NCI-H2196 (cell line): Measurements from ENCODE around the gene CCDC88A.

Experiments used
- DNase-seq: peaks from one replicate; lab custom pipeline; 2025; ENCODE audit not compliant: unreplicated experiment; lab: John Stamatoyannopoulos, UW

The CCDC88A gene

GRCh38 chr2:55425431-55425831 is 5.8 kb upstream of the CCDC88A start:
- no peak for DNase-seq

GRCh38 chr2:55422876-55423665 is 3.4 kb upstream of the CCDC88A start:
- no peak for DNase-seq

DNA sequence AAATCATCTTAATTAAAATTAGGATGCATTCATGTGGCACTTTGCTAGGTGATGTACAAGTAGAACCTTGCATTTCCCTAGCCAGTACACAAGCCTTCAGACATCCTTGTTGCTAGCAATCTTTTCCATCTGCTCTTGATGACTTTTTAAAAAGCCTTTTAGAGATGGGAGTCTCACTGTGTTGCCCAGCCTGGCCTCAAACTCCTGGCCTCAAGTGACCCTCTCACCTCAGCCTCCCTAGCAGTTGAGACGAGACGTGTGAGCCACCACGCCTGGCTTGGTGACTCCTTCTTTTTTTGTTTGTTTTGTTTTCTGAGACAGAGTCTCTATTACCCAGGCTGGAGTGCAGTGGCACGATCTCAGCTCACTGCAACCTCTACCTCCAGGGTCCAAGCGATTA is 1.7 kb upstream of the CCDC88A start:
- DNase-seq = no peak

DNA sequence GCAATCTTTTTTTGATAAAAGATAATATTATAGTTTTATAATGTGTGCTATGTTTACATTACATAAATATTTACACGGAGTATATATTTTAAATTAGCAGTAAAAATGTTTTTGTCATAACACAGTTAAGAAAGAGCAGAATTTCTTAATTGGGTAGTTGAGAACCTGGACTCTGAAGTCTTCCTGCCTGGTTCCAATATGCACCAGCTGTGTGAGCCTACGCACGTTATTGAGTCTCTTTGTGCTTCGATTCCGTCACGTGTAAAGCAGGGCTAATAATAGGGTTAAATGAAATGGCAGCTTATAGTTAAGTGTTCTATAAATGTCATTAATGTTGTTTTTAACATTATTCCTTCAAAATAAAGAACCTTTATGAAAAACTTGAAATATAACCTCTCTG is 1.2 kb upstream of the CCDC88A start:
- no peak for DNase-seq

GRCh38 chr2:55420439-55420725 is 726 bp upstream of the CCDC88A start:
- DNase-seq = no peak

GRCh38 chr2:55419233-55419678 is 400 bp downstream of the CCDC88A start:
- peak; percentile 16 for DNase-seq

GRCh38 chr2:55418512-55419232 is 984 bp downstream of the CCDC88A start:
- DNase-seq = no peak

GRCh38 chr2:55418072-55418471 is 1.6 kb downstream of the CCDC88A start:
- no peak for DNase-seq

- no peak for DNase-seq
Observed at GRCh38 chr2:55416786-55417568, 2.7 kb downstream of the CCDC88A start.

DNA sequence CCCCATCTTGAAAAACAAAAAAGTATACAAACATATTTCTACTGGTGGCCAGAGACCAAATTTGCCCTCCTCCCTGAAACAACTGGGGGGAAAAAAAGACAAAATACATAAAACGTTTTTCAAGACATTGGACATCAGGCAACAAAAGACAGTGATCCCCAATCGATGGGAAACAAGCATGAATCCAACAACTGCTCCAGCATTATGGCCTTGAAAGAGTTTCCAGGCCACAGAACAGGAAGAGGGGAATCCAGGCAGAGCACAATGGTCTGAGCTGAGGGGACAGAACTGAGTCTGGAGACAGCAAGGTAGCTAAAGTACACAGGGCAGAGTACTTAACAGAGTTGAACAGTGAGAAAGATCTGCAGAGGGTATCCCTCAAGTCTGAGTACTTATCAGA is 4.4 kb downstream of the CCDC88A start:
- DNase-seq = no peak

DNA sequence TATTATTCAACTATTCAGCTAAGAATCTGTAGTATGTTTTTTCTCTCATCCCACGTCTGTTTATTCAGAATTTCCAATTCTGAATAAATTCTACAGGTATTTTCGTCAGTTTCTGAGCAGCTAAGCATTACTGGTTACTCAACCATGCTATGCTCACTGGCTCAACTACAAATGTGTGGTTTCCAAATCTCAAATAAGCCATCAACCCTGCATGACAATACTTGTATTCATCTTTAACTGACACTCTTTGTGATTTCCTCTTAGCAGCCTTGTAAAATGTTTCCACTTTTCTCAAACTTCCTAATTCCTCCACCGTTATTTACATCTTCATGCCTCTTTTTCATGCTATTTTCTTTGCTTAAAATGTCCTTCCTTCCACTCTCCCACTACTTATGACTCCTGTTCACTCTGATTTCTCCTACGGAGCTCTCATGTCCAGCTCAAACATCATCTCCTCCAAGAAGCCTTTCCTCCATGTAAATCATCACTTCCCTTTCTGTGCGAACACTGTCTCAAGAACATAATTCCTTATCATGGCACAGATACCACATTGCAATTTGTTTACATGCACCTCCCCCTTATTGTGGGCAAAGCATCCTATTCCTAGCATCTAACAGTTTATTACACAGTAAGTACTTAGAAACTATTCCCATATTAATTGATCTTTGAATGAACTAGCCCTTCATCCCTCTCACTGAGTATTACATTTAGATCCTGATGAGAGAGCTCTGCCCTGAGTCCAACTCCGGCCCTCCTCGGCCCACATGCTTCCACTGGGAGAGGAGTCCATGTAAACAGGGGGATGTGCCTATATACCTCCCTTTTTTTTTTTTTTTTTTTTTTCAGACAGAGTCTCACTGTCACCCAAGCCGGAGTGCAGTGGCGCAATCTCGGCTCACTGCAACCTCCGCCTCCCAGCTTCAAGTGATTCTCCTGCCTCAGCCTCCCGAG is 10.5 kb downstream of the CCDC88A start:
- DNase-seq = no peak

DNA sequence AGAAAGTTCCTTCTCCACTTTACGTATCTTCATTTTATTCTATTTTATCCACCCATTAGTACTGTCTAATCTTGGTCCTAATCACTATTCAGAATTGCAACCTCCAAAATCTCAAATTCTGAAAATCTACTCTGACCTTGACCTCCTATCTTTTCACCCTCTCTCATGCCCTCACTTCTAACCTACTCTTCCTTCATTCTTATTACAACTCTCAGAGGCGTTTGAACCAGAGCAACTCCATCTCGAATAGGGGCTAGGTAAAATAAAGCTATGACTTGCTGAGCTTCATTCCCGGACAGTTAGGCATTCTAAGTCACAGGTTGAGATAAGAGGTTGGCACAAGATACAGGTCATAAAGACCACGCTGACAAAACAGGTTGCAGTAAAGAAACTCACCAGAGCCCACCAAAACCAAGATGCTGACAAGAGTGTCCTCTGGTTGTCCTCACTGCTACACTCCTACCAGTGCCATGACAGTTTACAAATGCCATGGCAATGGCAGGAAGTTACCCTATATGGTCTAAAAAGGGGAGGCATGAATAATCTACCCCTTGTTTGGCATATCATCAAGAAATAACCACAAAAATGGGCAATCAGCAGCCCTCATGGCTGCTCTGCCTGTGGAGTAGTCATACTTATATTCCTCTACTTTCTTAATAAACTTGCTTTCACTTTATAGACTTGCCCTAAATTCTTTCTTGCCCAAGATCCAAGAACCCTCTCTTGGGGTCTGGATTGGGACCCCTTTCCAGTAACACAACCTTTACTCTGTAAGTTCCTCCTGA is 11.4 kb downstream of the CCDC88A start:
- no peak for DNase-seq

GRCh38 chr2:55405116-55405515 is 14.5 kb downstream of the CCDC88A start:
- DNase-seq = no peak

- no peak for DNase-seq
Observed at GRCh38 chr2:55403256-55403998, 16.2 kb downstream of the CCDC88A start.

DNA sequence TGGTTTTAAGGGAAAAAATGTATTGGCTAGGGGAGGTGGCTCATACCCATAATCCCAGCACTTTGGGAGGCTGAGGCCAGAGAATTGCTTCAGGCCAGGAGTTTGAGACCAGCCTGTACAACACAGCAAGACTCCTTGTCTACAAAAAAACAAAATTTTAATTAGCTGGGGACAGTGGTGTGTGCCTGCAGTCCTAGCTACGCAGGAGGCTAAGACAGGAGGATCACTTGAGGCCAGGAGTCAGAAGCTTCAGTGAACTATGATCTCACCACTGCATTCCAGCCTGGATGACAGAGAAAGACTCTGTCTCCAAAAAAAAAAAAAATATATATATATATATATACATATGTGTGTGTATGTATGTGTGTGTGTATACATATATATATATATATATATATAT is 18.5 kb downstream of the CCDC88A start:
- DNase-seq = no peak

GRCh38 chr2:55400332-55400731 is 19.3 kb downstream of the CCDC88A start:
- DNase-seq = no peak

DNA sequence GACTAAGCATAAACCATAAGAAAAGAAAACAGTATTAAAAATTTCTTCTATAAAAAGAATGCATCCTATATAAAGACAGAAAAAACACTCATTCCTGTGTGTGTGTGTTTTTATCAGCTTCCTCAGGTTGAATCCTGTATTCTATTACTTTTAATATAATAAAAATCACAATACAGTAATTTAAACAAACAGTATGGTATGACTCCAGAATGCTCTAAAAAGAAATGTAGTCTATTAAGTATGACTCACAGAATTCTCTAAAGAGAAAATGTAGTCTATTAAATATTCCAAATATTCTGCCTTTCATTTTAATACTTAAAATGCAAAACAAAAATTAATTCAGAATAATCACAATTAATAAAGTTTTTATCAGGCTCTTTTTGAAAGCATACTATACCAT is 19.8 kb downstream of the CCDC88A start:
- no peak for DNase-seq

GRCh38 chr2:55395724-55396605 is 23.7 kb downstream of the CCDC88A start:
- DNase-seq = no peak
